GM12878 (cell line): ENCODE data around the gene SYNGAP1. TPM values are rescaled to one million over a fixed set of nuclear protein-coding genes. Genes with fewer than 3 reads are reported as not detected.

Source experiments
- ATAC-seq: fragments of 200-7000 bp; cut with Tn5 transposase; 3 replicates; pipeline ENCODE4 v1.9.1; 2020; ENCODE audit warnings: mild to moderate bottlenecking, moderate library complexity
- BruUV-seq: library from RNA; stranded (reverse); fragments of 400-500 nt; replicated peaks from 2 replicates; lab custom pipeline; 2021; lab: Mats Ljungman, UMichigan
- CTCF ChIA-PET: fragments of 300-600 bp; sonication (Branson Sonifier 250); formaldehyde crosslinking; extraction: SDS; loops from one replicate; lab custom pipeline; 2021; ENCODE audit warnings: inconsistent platforms; lab: Yijun Ruan, JAX
- POLR2A ChIA-PET: fragments of 350-600 bp; formaldehyde crosslinking; extraction: SDS; loops from one replicate; lab custom pipeline; 2021; ENCODE audit warnings: inconsistent platforms; lab: Charles Lee
- RAD21 ChIA-PET: fragments of 300-600 bp; sonication (Branson Sonifier 250); formaldehyde crosslinking; loops from one replicate; lab custom pipeline; 2023; ENCODE audit warnings: antibody characterized with exemption; ENCODE audit not compliant: unreplicated experiment; lab: Charles Lee
- SMC1A ChIA-PET: fragments of 300-600 bp; sonication (Branson Sonifier 250); formaldehyde crosslinking; loops from one replicate; lab custom pipeline; 2023; ENCODE audit not compliant: unreplicated experiment, uncharacterized antibody; lab: Charles Lee
- DNase-seq: peaks from one replicate; pipeline ENCODE4 v3.0.0-alpha.2; 2011; ENCODE audit warnings: low read depth, low spot score
- FAIRE-seq: peaks from 3 replicates; lab custom pipeline; 2011; peaks lifted over from hg19 to GRCh38; lab: Jason Lieb, UNC
- H2AFZ ChIP-seq: 2 replicates; pipeline ENCODE4 v1.6.0; 2011; ENCODE audit warnings: low read depth, low read length, control low read depth; ENCODE audit not compliant: control insufficient read depth
- H3K27ac ChIP-seq: 2 replicates; pipeline ENCODE4 v1.5.1; 2011; ENCODE audit warnings: control low read depth; ENCODE audit not compliant: control insufficient read depth, insufficient read depth
- H3K27me3 ChIP-seq, 2 experiments: replicated peaks in 1 of 2; 2 replicates each; pipeline versions ENCODE4 v1.6.0 to v1.6.1; 2011; ENCODE audit warnings: low read length in 1 of 2; ENCODE audit not compliant: control insufficient read depth in 2 of 2, insufficient read depth in 2 of 2
- H3K36me3 ChIP-seq, 2 experiments: 2 replicates each; pipeline ENCODE4 v1.5.1; 2011; ENCODE audit warnings: low read length in 1 of 2; ENCODE audit not compliant: control insufficient read depth in 2 of 2, insufficient read depth in 2 of 2
- H3K4me1 ChIP-seq: 2 replicates; pipeline ENCODE4 v1.6.1; 2011; ENCODE audit warnings: mild to moderate bottlenecking, low read length, moderate library complexity, mixed read lengths; ENCODE audit not compliant: control insufficient read depth, insufficient read depth
- H3K4me2 ChIP-seq: 2 replicates; pipeline ENCODE4 v1.6.0; 2011; ENCODE audit warnings: control low read depth; ENCODE audit not compliant: control insufficient read depth, insufficient read depth
- H3K4me3 ChIP-seq: fragments of 200-600 bp; sonication (generic); 2 replicates; pipeline ENCODE4 v1.5.1; 2016
- H3K79me2 ChIP-seq: 2 replicates; pipeline ENCODE4 v1.6.0; 2011; ENCODE audit warnings: low read length; ENCODE audit not compliant: control insufficient read depth, insufficient read depth
- H3K9ac ChIP-seq: 2 replicates; pipeline ENCODE4 v1.8.0; 2011; ENCODE audit warnings: low read length, control low read depth, mixed read lengths; ENCODE audit not compliant: control insufficient read depth, insufficient read depth
- H3K9me3 ChIP-seq: replicated peaks from 3 replicates; pipeline ENCODE4 v1.5.1; 2011; ENCODE audit warnings: mild to moderate bottlenecking, low read length; ENCODE audit not compliant: control insufficient read depth, insufficient read depth
- H4K20me1 ChIP-seq: 2 replicates; pipeline ENCODE4 v1.6.0; 2011; ENCODE audit not compliant: control insufficient read depth, insufficient read depth
- CHD4 ChIP-seq: fragments of 200-600 bp; sonication (generic); IDR thresholded peaks from 2 replicates; pipeline ENCODE4 v1.6.1; 2016; ENCODE audit warnings: mild to moderate bottlenecking
- EGR1 ChIP-seq, 2 experiments: IDR thresholded peaks; 1 replicate in 1 of 2; 2 replicates in 1 of 2; pipeline ENCODE4 v1.6.1; 2011 to 2012; ENCODE audit warnings: low read depth in 2 of 2, low read length in 2 of 2, borderline replicate concordance in 1 of 2, mild to moderate bottlenecking in 1 of 2, moderate library complexity in 1 of 2
- EZH2 ChIP-seq: IDR thresholded peaks from 2 replicates; pipeline ENCODE4 v1.6.1; 2012; ENCODE audit warnings: low read depth, mild to moderate bottlenecking, control low read depth, inconsistent platforms, low read length, borderline replicate concordance; ENCODE audit not compliant: control insufficient read depth
- FOXK2 ChIP-seq: fragments of 450-650 bp; IDR thresholded peaks from 2 replicates; pipeline ENCODE4 v1.6.1; 2017; ENCODE audit warnings: mild to moderate bottlenecking, moderate library complexity
- KAT2A ChIP-seq: conservative IDR thresholded peaks from 2 replicates; pipeline ENCODE4 v1.6.1; 2011; ENCODE audit warnings: low read depth, low read length; ENCODE audit not compliant: control insufficient read depth
- MTA2 ChIP-seq: fragments of 450-650 bp; IDR thresholded peaks from 2 replicates; pipeline ENCODE4 v1.6.1; 2016; ENCODE audit warnings: low read depth, mild to moderate bottlenecking, moderate library complexity
- MXI1 ChIP-seq: fragments of 150-350 bp; IDR thresholded peaks from 2 replicates; pipeline ENCODE4 v1.6.1; 2011; ENCODE audit warnings: low read depth, mild to moderate bottlenecking, inconsistent platforms, low read length, improper control_type of control experiment
- NFYA ChIP-seq: IDR thresholded peaks from 2 replicates; pipeline ENCODE4 v1.6.1; 2011; ENCODE audit warnings: low read depth, mild to moderate bottlenecking, low read length, improper control_type of control experiment, borderline replicate concordance
- PRDM15 ChIP-seq: fragments of 450-650 bp; formaldehyde crosslinking; IDR thresholded peaks from 2 replicates; pipeline ENCODE4 v1.4.0; 2020; ENCODE audit warnings: mild to moderate bottlenecking, moderate library complexity
- SMARCA5 ChIP-seq: fragments of 450-650 bp; IDR thresholded peaks from 2 replicates; pipeline ENCODE4 v1.6.1; 2017; ENCODE audit warnings: mild to moderate bottlenecking
- SREBF1 ChIP-seq: IDR thresholded peaks from 2 replicates; pipeline ENCODE4 v1.6.1; 2012; ENCODE audit warnings: mild to moderate bottlenecking, low read length
- SRF ChIP-seq, 2 experiments: IDR thresholded peaks; 2 replicates each; pipeline ENCODE4 v1.6.1; 2011; ENCODE audit warnings: low read depth in 2 of 2, low read length in 2 of 2, mild to moderate bottlenecking in 1 of 2, moderate library complexity in 1 of 2
- STAT3 ChIP-seq: IDR thresholded peaks from 2 replicates; pipeline ENCODE4 v1.6.1; 2011; ENCODE audit warnings: low read depth, low read length, improper control_type of control experiment
- TBL1XR1 ChIP-seq: IDR thresholded peaks from 2 replicates; pipeline ENCODE4 v1.6.1; 2012; ENCODE audit warnings: low read depth, low read length, improper control_type of control experiment
- ZBTB4 ChIP-seq: fragments of 450-650 bp; formaldehyde crosslinking; IDR thresholded peaks from 2 replicates; pipeline ENCODE4 v1.4.0; 2022; ENCODE audit warnings: mild to moderate bottlenecking, moderate library complexity
- ZNF24 ChIP-seq: fragments of 450-650 bp; IDR thresholded peaks from 2 replicates; pipeline ENCODE4 v1.6.1; 2017; ENCODE audit warnings: antibody characterized with exemption, mild to moderate bottlenecking
- WGBS: methylation state at CpG from one replicate; pipeline ENCODE4 v1.1.6; 2016; ENCODE audit warnings: low lambda C conversion rate; ENCODE audit not compliant: insufficient replicate concordance, insufficient coverage; ENCODE audit errors: missing lambda C conversion rate; 5-methylcytosine and 5-hydroxymethylcytosine counted together
- in situ Hi-C: fragments of 300-500 bp; cut with MboI; formaldehyde crosslinking; loops from 9 replicates; pipeline ENCODE4 v1.14.3; 2018; ENCODE audit warnings: mixed read lengths
- intact Hi-C: fragments of 100-400 bp; cut with micrococcal nuclease; formaldehyde crosslinking; loops from one replicate; pipeline ENCODE4 v1.14.2; 2022; ENCODE audit not compliant: unreplicated experiment
- polyA plus RNA-seq, 11 experiments: library from polyadenylated mRNA; depleted of rRNA in 4 of 11; unstranded in 6 of 11; stranded (reverse) in 5 of 11; fragments of >200 nt; fragmentation: Nextera tagmentation in 4 of 11; fragmentation: Illumina TruSeq in 1 of 11; extraction: Ambion mirVana in 4 of 11; extraction: Trizol in 1 of 11; gene quantifications; 1 replicate in 1 of 11; 2 replicates in 10 of 11; pipeline versions ENCODE4 v1.2.1 to v1.2.3, GENCODE V29; 2011 to 2016; ENCODE audit warnings: inconsistent platforms in 2 of 11, missing spikeins in 2 of 11, low read depth in 1 of 11
- total RNA-seq, 4 experiments: library from RNA; depleted of rRNA in 3 of 4; stranded (reverse); fragments of >200 nt in 3 of 4; fragmentation: Illumina TruSeq in 1 of 4; extraction: Trizol in 1 of 4; gene quantifications; 2 replicates each; pipeline versions ENCODE4 v1.2.1 to v1.2.3, GENCODE V29; 2013 to 2021

SYNGAP1 gene
- total and polyA plus RNA-seq, 10 of the 15 experiments (the other 5 are each of a cell fraction or from before 2014, with no cell fraction given), result 0.05 to 9.2 (median 1.2) TPM

- no peak for TF ChIP-seq PRDM15 (CRISPR knock-in tag)
- no peak for TF ChIP-seq TBL1XR1
- no peak for TF ChIP-seq STAT3
Measured at GRCh38 chr6:33459226-33459625, 39.4 kb downstream of the SYNGAP1 start (continued).

GRCh38 chr6:33466075-33466735 is 46.3 kb downstream of the SYNGAP1 start:
- RAD21 ChIA-PET, result no interaction called here
- Histone ChIP-seq H3K4me2 (no peak overlapping the region), H2AFZ (no peak overlapping the region), H3K27ac (no peak overlapping the region), H3K36me3 (no peaks in the 10 kb centered on the region), H3K79me2 (no peaks in the 10 kb centered on the region), H3K9ac (no peak overlapping the region), H3K4me1 (no peaks in the 10 kb centered on the region), H3K4me3 (no peak overlapping the region), H4K20me1 (no peaks in the 10 kb centered on the region), H3K27me3 (no peaks in the 10 kb centered on the region), H3K9me3 (no peaks in the 10 kb centered on the region)
- BruUV-seq, result no TSS peak
- CTCF ChIA-PET, result no interaction called here
- intact Hi-C loops (no loop called here), in situ Hi-C loops (no loop called here)
- 48% methylated on average over 4 of the region's 4 CpGs for WGBS
- no peak for FAIRE-seq
- no peak for ATAC-seq
- POLR2A ChIA-PET, result no interaction called here
- SMC1A ChIA-PET, result no interaction called here
- no peak for DNase-seq
- TF ChIP-seq KAT2A (no peak), ZBTB4 (CRISPR knock-in tag) (no peak), FOXK2 (no peak), CHD4 (no peak), NFYA (no peak), EGR1 (IDR thresholded peaks at IDR 0.05; ENCODE audit: borderline replicate concordance in 1 of 2, low read depth in 2 of 2, low read length in 2 of 2) (no peak), ZNF24 (no peak), MXI1 (no peak), SMARCA5 (no peak), MTA2 (no peak), SRF (IDR thresholded peaks at IDR 0.05; ENCODE audit: low read depth in 2 of 2, low read length in 2 of 2) (no peak), EZH2 (no peak), SREBF1 (no peak)
